HK-2 (cell line): ENCODE measurements around the gene C17orf78.
A peak's percentile ranks its signal among the peaks of the same experiment; 100 is the strongest.
"Not testable (repeated sequence)": the region's sequence is repeated elsewhere in the genome, so short reads cannot be mapped to it uniquely, and the experiment has no call there.

Source experiments
- DNase-seq: peaks from one replicate; pipeline ENCODE4 v3.0.0-alpha.2; 2018; ENCODE audit not compliant: unreplicated experiment

Gene C17orf78

GRCh38 chr17:37375706-37376105, at the start of gene C17orf78:
Gene C17orf78 (plus strand): TSS chr17:37375985. CDS start chr17:37376093, 108 bp downstream.
- no peak for DNase-seq

- peak; percentile 18 for DNase-seq
Observed at GRCh38 chr17:37327341-37328090, 48.3 kb upstream of the C17orf78 start.

- DNase-seq: no peak
Observed at GRCh38 chr17:37338847-37339246, 36.9 kb upstream of the C17orf78 start.

DNA sequence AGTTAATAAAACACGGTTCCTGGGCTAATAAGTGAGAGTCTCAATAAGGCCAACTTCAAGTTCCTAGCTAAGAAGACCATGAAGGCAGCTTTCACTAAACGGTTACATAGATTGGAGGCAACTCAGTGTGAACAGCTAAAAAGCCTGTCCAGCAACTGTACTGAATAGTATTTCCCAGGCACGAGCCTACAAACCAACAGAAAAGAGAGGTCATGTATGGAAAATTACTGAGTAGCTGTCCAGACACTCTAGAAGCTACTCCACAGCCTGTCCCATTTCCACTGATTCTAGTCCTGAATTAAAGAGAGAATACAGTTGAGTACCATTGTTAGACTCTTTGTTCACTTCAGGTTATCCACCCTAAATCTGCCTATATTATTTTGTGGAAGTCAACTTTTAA, 36.5 kb upstream of the C17orf78 start:
- no peak for DNase-seq

GRCh38 chr17:37340804-37341203, 35.0 kb upstream of the C17orf78 start:
- no peak for DNase-seq

DNA sequence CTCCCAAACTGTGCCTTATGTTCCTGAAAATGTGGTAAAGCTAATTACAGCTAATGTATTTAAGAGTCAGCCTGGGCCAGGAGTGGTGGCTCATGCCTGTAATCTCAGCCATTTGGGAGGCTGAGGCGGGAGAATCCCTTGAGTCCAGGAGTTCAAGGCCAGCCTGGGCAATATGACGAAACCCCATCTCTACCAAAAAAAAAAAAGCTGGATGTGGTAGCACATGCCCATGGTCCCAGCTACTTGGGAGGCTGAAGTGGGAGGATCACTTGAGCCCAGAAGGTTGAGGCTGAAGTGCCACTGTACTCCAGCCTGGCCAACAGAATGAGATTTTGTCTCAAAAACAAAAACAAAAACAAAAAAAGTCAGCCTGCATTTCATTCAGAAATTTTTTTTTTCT, 33.2 kb upstream of the C17orf78 start:
- no peak for DNase-seq

DNA sequence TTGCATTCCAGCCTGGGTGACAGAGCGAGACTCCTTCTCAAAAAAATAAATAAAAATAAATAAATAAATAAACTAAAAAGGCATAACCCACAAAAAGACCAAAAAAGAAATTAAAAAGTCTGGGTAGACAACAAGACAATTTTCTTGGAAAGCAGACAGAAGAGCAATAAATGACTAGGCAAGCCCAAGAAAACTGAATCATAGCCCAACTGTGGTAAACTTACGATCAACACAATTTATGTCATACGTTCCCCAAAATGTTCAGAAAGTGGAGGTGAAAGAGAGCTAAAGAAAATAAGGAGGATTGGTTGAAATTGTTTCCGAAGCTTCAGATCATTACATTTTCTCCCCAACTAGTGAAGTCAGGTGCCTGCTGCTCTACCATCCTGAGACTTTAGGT, 31.3 kb upstream of the C17orf78 start:
- DNase-seq: no peak

DNA sequence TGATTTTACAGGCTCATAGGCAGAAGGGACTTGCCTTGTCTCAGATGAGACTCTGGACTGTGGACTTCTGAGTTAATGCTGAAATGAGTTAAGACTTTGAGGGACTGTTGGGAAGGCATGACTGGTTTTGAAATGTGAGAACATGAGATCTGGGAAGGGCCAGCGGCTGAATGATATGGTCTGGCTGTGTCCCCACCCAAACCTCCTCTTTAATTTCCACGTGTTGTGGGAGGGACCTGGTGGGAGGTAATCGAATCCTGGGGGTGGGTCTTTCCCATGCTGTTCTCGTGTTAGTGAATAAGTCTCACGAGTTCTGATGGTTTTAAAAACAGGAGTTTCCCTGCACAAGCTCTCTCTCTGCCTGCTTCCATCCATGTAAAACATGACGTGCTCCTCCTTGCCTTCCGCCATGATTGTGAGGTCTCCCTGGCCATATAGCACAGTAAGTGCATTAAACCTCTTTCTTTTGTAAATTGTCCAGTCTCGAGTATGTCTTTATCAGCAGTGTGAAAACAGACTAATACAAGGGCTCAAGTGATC, 28.9 kb upstream of the C17orf78 start:
- not testable (repeated sequence) for DNase-seq

DNA sequence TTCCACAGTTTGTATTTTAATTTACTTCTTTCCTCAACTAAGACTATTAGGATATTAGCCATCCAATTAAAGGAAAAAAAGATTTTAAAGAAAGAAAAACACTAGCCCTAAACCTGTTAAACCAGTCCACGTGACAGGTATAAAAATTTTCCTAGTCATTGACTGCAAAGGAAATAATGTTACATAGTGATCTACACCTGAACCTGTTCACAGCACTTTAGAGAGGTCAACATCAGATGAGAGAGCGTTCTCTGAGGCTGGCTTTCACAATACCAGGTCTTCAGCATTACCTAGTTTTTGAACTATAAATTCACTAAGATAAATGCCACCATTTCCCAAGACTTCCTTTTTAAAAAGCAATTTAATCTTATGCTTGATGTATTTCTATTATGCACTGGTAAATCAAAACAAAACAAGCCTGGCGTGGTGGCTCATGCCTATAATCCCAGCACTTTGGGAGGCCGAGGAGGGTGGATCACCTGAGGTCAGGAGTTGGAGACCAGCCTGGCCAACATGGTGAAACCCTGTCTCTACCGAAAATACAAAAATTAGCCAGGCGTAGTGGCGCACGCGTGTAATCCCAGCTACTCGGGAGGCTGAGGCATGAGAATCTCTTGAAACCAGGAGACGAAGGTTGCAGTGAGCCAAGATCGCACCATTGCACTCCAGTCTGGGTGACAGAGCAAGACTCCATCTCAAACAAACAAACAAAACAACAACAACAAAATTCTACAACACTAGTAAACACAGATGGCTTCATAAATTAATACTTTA, 18.8 kb upstream of the C17orf78 start:
- DNase-seq: not testable (repeated sequence)

DNA sequence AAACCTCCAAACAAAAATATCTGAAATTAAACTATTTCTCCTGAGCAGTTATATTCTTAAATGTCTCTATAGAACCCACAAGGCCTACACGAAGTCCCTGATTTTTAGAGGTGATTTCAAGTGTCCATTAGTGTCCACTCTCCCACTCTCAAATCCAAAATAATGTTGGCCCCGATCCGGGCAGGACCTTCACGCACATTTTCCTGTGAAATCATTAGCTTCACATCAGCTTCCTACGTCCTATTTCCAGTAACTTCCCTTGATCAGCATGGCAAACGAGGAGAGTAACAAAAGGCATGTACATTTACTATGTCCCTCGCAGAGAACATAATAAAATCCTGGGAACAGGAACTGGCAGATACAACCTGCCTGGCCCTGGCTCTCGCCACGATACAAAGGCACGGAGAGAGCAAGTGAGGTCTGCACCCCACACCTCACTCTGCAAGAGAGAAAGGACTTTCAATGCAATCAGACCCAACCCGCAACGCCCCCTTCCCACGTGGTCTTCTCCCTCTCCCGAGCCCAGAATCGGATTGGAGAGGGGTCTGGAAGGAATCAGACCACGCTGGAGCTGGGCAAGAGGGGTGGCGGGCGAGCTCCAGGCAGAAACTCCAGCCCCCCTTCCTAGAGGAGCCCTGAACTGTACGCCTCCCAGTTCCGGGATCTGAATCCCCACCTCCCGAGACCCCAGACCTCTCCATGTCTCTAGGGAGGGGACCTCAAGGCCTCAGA, 17.5 kb upstream of the C17orf78 start:
- peak; percentile 62 for DNase-seq

DNA sequence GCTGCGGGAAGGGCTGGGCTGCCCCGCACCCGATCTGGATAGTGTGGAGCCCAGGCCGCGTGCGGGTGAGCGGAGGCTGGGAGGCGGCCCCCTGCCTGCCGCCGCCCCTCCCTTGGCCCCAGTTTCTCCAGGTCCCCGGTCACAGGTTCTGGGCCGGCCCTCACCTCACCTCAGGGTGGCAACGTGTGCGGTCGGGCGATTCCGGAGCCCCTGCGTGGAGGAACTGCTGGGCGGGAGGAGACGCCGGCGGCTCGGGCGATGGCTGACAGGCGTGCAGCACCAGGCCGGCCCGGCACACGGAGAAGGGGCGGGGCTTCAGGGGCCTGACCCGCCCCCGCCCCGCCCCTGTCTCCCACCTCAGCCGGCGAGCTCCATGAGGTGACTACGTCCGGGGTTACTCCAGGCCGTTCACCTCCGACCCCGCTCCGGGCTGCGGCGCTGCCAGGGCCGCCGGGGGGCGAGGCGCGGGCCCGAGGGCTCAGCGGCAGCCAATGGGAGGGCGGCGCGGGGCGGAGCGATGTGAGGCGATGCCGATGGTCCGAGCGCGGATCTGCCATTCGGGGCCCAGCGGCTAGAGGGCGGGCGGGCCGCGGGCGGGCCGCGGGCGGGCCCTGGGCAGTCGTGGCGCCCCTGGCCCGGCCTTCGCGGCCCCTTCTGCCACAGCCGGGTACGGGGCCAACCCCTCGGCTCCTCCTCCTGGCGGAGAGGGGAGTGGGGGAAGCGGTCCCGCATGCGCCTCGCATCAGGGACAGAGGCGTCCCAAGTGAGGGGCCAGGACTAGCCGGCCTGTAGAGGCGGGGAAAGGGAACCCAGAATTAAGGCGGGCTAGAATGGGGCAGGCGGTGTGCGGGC, 16.7 kb upstream of the C17orf78 start:
- peak; percentile 98 for DNase-seq

- no peak for DNase-seq
Observed at GRCh38 chr17:37359682-37360188, 16.1 kb upstream of the C17orf78 start.

DNA sequence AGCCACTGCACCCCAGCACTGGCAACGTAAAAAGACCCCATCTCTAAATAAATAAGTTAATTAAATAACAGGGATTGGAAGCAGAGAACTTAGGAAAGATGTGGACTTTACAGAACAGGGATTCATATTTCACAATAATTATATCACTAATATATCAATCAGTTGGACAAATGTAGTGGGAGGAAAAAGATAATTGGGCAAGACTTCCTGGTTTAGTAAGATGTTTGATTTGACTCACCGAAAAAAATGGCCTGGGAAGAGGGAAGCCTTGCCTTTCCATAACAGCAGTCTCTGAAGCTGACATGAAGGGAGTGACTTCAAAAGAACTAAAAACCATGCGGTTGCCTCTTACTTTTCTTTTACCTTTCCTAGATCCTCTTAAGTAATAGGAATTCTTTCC, 15.2 kb upstream of the C17orf78 start:
- no peak for DNase-seq

- DNase-seq: no peak
Observed at GRCh38 chr17:37361543-37361942, 14.2 kb upstream of the C17orf78 start.

GRCh38 chr17:37365589-37365988, 10.2 kb upstream of the C17orf78 start:
- no peak for DNase-seq

DNA sequence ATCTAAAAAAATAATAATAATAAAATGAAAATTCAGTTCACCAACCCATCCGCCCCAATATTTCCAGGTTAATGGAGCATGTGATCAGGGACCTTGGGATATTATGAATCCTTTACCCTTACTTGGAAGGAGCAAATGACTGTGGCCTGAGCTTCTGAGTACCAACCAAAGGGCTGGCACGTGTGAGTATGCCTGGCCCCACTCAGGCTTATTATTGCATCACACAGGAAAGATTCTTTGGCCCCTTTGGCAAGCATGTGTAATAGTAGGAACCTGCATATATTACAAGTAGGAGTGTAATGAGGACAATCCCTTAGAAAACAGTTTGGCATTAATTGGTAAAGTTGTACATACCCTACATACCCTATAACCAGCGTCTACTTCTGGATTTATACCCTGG, 7.2 kb upstream of the C17orf78 start:
- DNase-seq: no peak

- DNase-seq: peak; percentile 66
Observed at GRCh38 chr17:37373530-37374159, 2.1 kb upstream of the C17orf78 start.

DNA sequence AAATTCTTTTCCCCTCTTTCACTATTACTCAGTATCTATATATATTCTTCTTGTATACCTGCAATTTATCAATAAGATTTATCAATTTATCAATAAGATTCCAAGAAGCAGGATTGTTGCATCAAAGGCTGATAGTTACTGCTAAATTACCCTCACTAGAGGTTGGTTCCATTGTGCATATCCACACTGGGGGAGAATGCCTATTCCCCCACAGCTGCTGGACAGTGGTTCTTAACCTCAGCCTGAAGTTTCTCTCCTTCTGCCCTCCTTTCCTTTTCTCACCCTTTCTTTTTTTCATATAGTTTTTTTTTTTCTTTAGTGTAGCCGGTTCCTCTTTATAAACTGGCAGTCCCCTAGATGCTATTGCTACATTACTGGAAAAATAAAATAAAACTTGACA, 6.3 kb downstream of the C17orf78 start:
- no peak for DNase-seq

DNA sequence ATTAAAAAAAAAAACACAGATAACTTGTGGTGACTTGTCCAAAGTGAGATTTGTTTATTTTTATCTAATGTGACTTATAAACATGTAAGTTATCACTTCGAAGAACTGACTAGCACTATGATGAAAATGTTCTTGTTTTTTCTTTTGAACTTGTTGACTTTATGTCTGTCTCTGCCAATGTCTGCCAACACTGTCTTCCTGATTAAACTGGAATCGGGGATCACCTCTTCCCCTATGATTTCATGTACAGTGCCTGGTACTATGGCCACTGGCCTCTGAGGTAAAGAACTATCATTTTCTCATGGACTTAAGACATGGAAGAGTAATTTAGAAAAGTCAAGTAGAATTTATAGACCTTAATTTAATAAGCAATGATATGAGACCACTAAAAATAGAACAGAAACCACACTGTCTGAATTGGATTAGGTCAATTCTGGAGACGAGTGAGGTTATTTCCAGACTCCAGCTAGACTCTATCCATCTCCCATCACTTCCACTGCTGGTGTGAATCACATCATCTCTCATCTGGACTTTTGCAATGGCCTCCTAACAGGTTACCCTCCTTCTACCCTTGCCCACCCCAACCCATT, 8.9 kb downstream of the C17orf78 start:
- DNase-seq: no peak

DNA sequence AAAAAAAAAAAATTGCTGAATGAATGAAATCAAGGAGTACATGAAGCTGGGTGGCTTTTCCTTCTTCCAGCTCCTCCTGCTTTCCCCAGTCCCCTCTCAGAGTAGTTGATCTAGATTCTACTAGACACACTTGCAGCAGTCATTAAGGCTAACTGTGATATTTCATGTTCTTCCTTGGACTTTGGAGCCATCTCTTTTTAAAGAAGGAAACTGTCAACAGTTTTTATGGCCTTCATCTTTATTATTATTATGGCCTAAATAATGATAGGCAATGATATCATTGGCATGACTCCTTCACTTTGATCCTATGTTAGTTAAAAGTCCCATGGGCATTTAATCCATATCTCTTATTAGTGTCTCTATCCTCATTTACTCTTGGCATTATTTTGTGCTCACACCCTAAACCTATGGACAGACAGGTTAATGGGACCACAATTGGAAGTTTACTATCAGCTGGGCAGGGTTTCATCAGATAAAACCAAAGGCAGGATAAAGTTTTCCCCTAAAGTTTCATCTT, 9.7 kb downstream of the C17orf78 start:
- DNase-seq: no peak
